Islet precursor cell (in vitro differentiated cells): ENCODE measurements around the gene ZNF117.
"Not testable (repeated sequence)": the region's sequence is repeated elsewhere in the genome, so short reads cannot be mapped to it uniquely, and the experiment has no call there.

Experiments
- DNase-seq: peaks from one replicate; pipeline ENCODE4 v3.0.0-alpha.2; 2018

The ZNF117 gene

GRCh38 chr7:64993901-64994300 lies 3.1 kb upstream of the ZNF117 start:
- DNase-seq: no peak

- no peak for DNase-seq
Measured at GRCh38 chr7:64992971-64993370, 2.1 kb upstream of the ZNF117 start.

GRCh38 chr7:64990216-64990615 lies 620 bp downstream of the ZNF117 start:
- no peak for DNase-seq

GRCh38 chr7:64978497-64979203 lies 12.2 kb downstream of the ZNF117 start:
- DNase-seq: no peak

- DNase-seq: no peak
Measured at GRCh38 chr7:64965594-64965993, 25.2 kb downstream of the ZNF117 start.

GRCh38 chr7:64959072-64959747 lies 31.6 kb downstream of the ZNF117 start:
- no peak for DNase-seq

GRCh38 chr7:64951250-64951848 lies 39.5 kb downstream of the ZNF117 start:
- no peak for DNase-seq

- not testable (repeated sequence) for DNase-seq
Measured at GRCh38 chr7:64950673-64951072, 40.2 kb downstream of the ZNF117 start.

GRCh38 chr7:64948774-64949173 lies 42.1 kb downstream of the ZNF117 start:
- not testable (repeated sequence) for DNase-seq

GRCh38 chr7:64947252-64948000 lies 43.4 kb downstream of the ZNF117 start:
- DNase-seq: peak; percentile 52

GRCh38 chr7:64946772-64947171 lies 44.1 kb downstream of the ZNF117 start:
- DNase-seq: peak; percentile 71

GRCh38 chr7:64945503-64946175 lies 45.2 kb downstream of the ZNF117 start:
- DNase-seq: no peak

GRCh38 chr7:64944667-64945502 lies 46.0 kb downstream of the ZNF117 start:
- DNase-seq: peak; percentile 55

- not testable (repeated sequence) for DNase-seq
Measured at GRCh38 chr7:64940021-64940420, 50.8 kb downstream of the ZNF117 start.

- no peak for DNase-seq
Measured at GRCh38 chr7:64938540-64938939, 52.3 kb downstream of the ZNF117 start.

- no peak for DNase-seq
Measured at GRCh38 chr7:64934478-64934877, 56.4 kb downstream of the ZNF117 start.

GRCh38 chr7:64928252-64929187 lies 62.3 kb downstream of the ZNF117 start:
- not testable (repeated sequence) for DNase-seq
